Psoas muscle (tissue), 8 donors: ENCODE measurements around the gene SFT2D3. TPM values are rescaled to one million over a fixed set of nuclear protein-coding genes. Genes with fewer than 3 reads are reported as not detected.
A peak's percentile ranks its signal among the peaks of the same experiment; 100 is the strongest.

ENCODE experiments used
- ATAC-seq, 4 donors: fragments of 200-7000 bp; cut with Tn5 transposase; one replicate each; pipeline ENCODE4 v1.9.1; 2020; ENCODE audit warnings: moderate library complexity in 3 of 4, mild to moderate bottlenecking in 2 of 4
- DNase-seq, 2 donors: peaks; one replicate each; pipeline ENCODE4 v3.0.0-alpha.2; 2020
- H3K27ac ChIP-seq: fragments of 200-600 bp; one replicate; pipeline ENCODE4 v1.8.0; 2022
- H3K27me3 ChIP-seq, 3 donors: fragments of 200-600 bp in 1 of 3; one replicate each; pipeline versions ENCODE4 v1.6.1 to v1.8.0; 2013 to 2022; ENCODE audit warnings: low read length in 2 of 3, mild to moderate bottlenecking in 2 of 3, moderate library complexity in 1 of 3; ENCODE audit not compliant: insufficient read depth in 3 of 3
- H3K36me3 ChIP-seq, 2 donors: fragments of 200-600 bp in 1 of 2; one replicate each; pipeline versions ENCODE4 v1.6.1 to v1.8.0; 2013 to 2022; ENCODE audit warnings: low read depth in 1 of 2, mild to moderate bottlenecking in 1 of 2, moderate library complexity in 1 of 2; ENCODE audit not compliant: insufficient read depth in 1 of 2
- H3K4me1 ChIP-seq: fragments of 200-600 bp; one replicate; pipeline ENCODE4 v1.8.0; 2022
- H3K4me3 ChIP-seq: fragments of 200-600 bp; one replicate; pipeline ENCODE4 v1.8.0; 2022; ENCODE audit warnings: mild to moderate bottlenecking
- H3K9me3 ChIP-seq: fragments of 200-600 bp; one replicate; pipeline ENCODE4 v1.8.0; 2022
- CTCF ChIP-seq: fragments of 200-600 bp; IDR thresholded peaks from one replicate; pipeline ENCODE4 v1.8.0; 2022; ENCODE audit warnings: antibody characterized with exemption
- WGBS, 3 donors: extraction: QIAGEN DNeasy Blood & Tissue Kit; methylation state at CpG; one replicate each; pipeline versions ENCODE4 v1.1.6 to v1.1.7; 2013; 5-methylcytosine and 5-hydroxymethylcytosine counted together
- intact Hi-C, 2 donors: fragments of 100-400 bp; cut with DNase I; formaldehyde crosslinking; loops; one replicate each; pipeline versions ENCODE4 v1.11.0 to v1.14.2; 2022
- polyA plus RNA-seq, 3 donors: library from polyadenylated mRNA; stranded (reverse); fragments of 200-250 nt; gene quantifications; one replicate each; pipeline ENCODE4 v1.2.3, GENCODE V29; 2013
- total RNA-seq, 4 donors: library from RNA; stranded (reverse); fragmentation: NEBNext Ultra II Directional in 2 of 4; extraction: Animal tissue kit (Norgen Biotek cat#: 25700) in 2 of 4; gene quantifications; one replicate each; pipeline versions ENCODE4 v1.2.1 to v1.2.4, GENCODE V29; 2021 to 2023
- donor health status: healthy with polysubstance abuse.
- donor health status: DM: no; HTN: no; CAD: no; lungs with moderate emphysema.
- donor health status: Bipolar disorder and iron deficiency.
- donor health status: healthy.
- donor health status: DM: yes; HTN: yes; CAD: no.
- donor health status: DM: no; HTN: no; CAD: no.
- donor health status: DM: no; HTN: no; CAD: no.
- donor health status: DM: yes; HTN: yes; CAD: no.

Gene SFT2D3
- total and polyA plus RNA-seq, 7 donors = 1.5 to 4.1 (median 2.2) TPM

DNA sequence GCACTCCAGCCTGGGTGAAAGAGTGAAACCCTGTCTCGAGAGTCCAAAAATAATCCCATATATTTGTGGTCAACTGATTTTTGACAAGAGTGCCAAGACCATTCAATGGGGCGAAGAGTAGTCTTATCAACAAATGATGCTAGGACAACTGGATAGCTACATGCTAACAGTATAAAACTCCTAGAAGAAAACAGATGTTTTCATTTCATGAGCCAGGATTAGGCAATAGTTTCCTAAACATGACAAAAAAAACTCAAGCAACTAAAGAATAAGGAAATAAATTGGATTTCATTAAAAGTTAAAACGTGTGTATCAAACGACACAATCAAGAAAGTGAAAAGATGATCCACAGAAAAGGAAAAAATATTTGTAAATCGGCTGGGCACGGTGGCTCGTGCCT, 32.2 kb upstream of the SFT2D3 start:
- no peaks in the 10 kb centered on the region for H3K4me1 ChIP-seq
- DNase-seq (no peak), ATAC-seq (no peak)
- H3K4me3 ChIP-seq = no peak overlapping the region
- no peak for TF ChIP-seq CTCF
- intact Hi-C loops = no loop called here
- H3K27ac ChIP-seq = no peak overlapping the region
- H3K27me3 ChIP-seq = peaks cover 0 to 1% (median 0%) of the 10 kb centered on the region in 3 donors
- H3K9me3 ChIP-seq = no peaks in the 10 kb centered on the region
- H3K36me3 ChIP-seq = no peaks in the 10 kb centered on the region
- 74 to 79% (median 75%) methylated on average over 7 of the region's 7 CpGs for WGBS, 3 donors

GRCh38 chr2:127670055-127670956, 31.0 kb upstream of the SFT2D3 start:
- Histone ChIP-seq H3K27me3 (peaks cover 0 to 8% (median 6%) of the 10 kb centered on the region in 3 donors), H3K27ac (no peak overlapping the region), H3K4me1 (no peaks in the 10 kb centered on the region), H3K36me3 (no peaks in the 10 kb centered on the region), H3K9me3 (no peaks in the 10 kb centered on the region), H3K4me3 (no peak overlapping the region)
- intact Hi-C loops = no loop called here
- no peak for ATAC-seq
- 72 to 82% (median 77%) methylated on average over 10 of the region's 10 CpGs for WGBS, 3 donors
- no peak for DNase-seq
- no peak for TF ChIP-seq CTCF

DNA sequence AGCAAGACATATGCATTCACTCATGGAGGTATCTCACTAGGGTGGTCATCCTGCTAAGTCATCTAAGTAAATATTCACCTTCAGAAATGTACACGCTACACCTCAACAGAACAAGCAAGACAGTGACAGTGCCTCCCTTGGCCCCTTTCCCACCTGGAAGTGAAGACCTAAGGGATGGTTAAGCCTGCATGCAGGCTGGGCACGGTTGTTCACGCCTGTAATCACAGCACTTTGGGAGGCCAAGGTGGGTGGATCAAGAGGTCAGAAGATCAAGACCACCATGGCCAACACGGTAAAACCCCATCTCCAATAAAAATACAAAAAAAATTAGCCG, 30.4 kb upstream of the SFT2D3 start:
- DNase-seq = no peak
- WGBS, 3 donors = 77 to 84% (median 79%) methylated on average over 5 of the region's 5 CpGs
- H3K4me3 ChIP-seq = no peak overlapping the region
- H3K27me3 ChIP-seq = peaks cover 0 to 12% (median 7%) of the 10 kb centered on the region in 3 donors
- H3K4me1 ChIP-seq = peaks cover 3% of the 10 kb centered on the region
- no peak for ATAC-seq
- H3K27ac ChIP-seq = no peak overlapping the region
- H3K9me3 ChIP-seq = no peaks in the 10 kb centered on the region
- no peaks in the 10 kb centered on the region for H3K36me3 ChIP-seq
- intact Hi-C loops = no loop called here
- no peak for TF ChIP-seq CTCF

DNA sequence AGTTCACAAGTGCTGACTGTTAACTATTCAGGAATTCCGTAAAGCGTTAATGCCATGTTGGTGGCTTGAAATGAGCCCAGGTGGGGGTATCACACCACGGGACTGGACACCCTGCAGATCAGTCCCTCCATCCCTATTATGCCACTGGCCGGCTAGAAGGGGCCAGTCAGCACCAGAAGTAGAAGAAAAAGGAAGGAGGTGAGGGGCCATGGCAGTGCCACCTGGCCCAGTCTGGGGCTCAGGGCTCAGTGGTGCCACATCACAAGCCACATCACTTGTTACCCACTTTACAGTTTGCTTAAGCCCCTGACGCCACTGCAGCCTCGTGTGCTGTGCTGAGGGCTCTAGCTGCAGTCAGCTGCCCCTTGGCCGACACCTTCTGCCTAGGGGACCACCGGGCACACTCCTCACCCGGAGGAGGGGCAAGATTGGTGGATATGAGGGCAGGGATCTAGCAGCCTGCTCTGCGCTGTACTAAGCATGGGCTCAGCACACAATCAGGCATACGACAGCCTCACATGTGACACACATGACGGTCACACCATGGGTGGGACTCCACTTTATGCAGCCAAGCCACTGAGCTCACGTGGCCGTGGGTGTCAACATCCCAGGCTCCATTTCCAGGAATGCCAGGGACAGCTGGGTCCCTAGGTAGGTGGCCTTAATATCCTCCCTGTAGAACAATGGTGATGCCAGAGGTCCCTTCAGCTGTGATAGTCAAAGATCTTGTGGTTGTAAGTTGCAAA, 29.6 kb upstream of the SFT2D3 start:
- Histone ChIP-seq H3K36me3 (no peaks in the 10 kb centered on the region), H3K27ac (no peak overlapping the region)

More for the DNA sequence above, 29.6 kb upstream of the SFT2D3 start:
- intact Hi-C loops = no loop called here
- peak in 1 of 2 donors; percentile 38 for DNase-seq
- no peak for ATAC-seq
- Histone ChIP-seq H3K4me1 (peaks cover 3% of the 10 kb centered on the region), H3K27me3 (peaks cover 0 to 12% (median 7%) of the 10 kb centered on the region in 3 donors), H3K4me3 (no peak overlapping the region), H3K9me3 (no peaks in the 10 kb centered on the region)
- WGBS, 3 donors = 69 to 77% (median 71%) methylated on average over 14 of the region's 14 CpGs
- no peak for TF ChIP-seq CTCF
